H9 (cell line): ENCODE measurements around the gene SWAP70. TPM values are rescaled to one million over a fixed set of nuclear protein-coding genes. Genes with fewer than 3 reads are reported as not detected.

Experiments used
- DNase-seq: peaks from one replicate; pipeline ENCODE4 v3.0.0-alpha.2; 2017
- H2AFZ ChIP-seq: one replicate; pipeline ENCODE4 v1.6.1; 2013; ENCODE audit warnings: mild to moderate bottlenecking, low read length, control low read depth, moderate library complexity
- H2AK5ac ChIP-seq: 2 replicates; pipeline ENCODE4 v1.6.1; 2013; ENCODE audit warnings: low read length, control low read depth, mixed read lengths; ENCODE audit not compliant: insufficient read length
- H2BK120ac ChIP-seq: one replicate; pipeline ENCODE4 v1.6.1; 2013; ENCODE audit warnings: low read depth, mild to moderate bottlenecking, low read length, control low read depth, inconsistent platforms; ENCODE audit not compliant: poor library complexity, severe bottlenecking
- H2BK12ac ChIP-seq: 2 replicates; pipeline ENCODE4 v1.6.1; 2013; ENCODE audit warnings: low read length, control low read depth, mixed read lengths, low read depth; ENCODE audit not compliant: insufficient read length
- H2BK15ac ChIP-seq: 2 replicates; pipeline ENCODE4 v1.6.1; 2013; ENCODE audit warnings: low read depth, low read length, control low read depth
- H2BK20ac ChIP-seq: one replicate; pipeline ENCODE4 v1.6.1; 2013; ENCODE audit warnings: low read depth, mild to moderate bottlenecking, low read length, control low read depth, inconsistent platforms; ENCODE audit not compliant: poor library complexity, severe bottlenecking
- H2BK5ac ChIP-seq: 2 replicates; pipeline ENCODE4 v1.6.1; 2013; ENCODE audit warnings: low read length, control low read depth, mixed read lengths; ENCODE audit not compliant: insufficient read length
- H3K14ac ChIP-seq: 2 replicates; pipeline ENCODE4 v1.6.1; 2013; ENCODE audit warnings: low read length, control low read depth; ENCODE audit not compliant: insufficient read depth
- H3K18ac ChIP-seq: 2 replicates; pipeline ENCODE4 v1.6.1; 2013; ENCODE audit warnings: low read depth, mild to moderate bottlenecking, mixed read lengths, low read length, control low read depth; ENCODE audit not compliant: insufficient read length
- H3K23ac ChIP-seq: 2 replicates; pipeline ENCODE4 v1.6.1; 2013; ENCODE audit warnings: low read length, control low read depth, mixed read lengths, low read depth; ENCODE audit not compliant: insufficient read length
- H3K23me2 ChIP-seq: 2 replicates; pipeline ENCODE4 v1.6.1; 2013; ENCODE audit warnings: low read depth, mild to moderate bottlenecking, mixed read lengths, low read length, control low read depth; ENCODE audit not compliant: insufficient read length, poor library complexity, severe bottlenecking
- H3K27ac ChIP-seq: 2 replicates; pipeline ENCODE4 v1.5.1; 2013; ENCODE audit warnings: low read length, control low read depth, mixed read lengths, low read depth; ENCODE audit not compliant: insufficient read length
- H3K27me3 ChIP-seq: 2 replicates; pipeline ENCODE4 v1.6.1; 2013; ENCODE audit warnings: low read length, control low read depth, inconsistent platforms; ENCODE audit not compliant: insufficient read depth
- H3K4ac ChIP-seq: 2 replicates; pipeline ENCODE4 v1.6.1; 2013; ENCODE audit warnings: low read depth, mild to moderate bottlenecking, control low read depth, inconsistent platforms, low read length, moderate library complexity
- H3K4me1 ChIP-seq: 2 replicates; pipeline ENCODE4 v1.6.1; 2013; ENCODE audit warnings: low read length, control low read depth, inconsistent platforms; ENCODE audit not compliant: insufficient read depth
- H3K4me2 ChIP-seq: 2 replicates; pipeline ENCODE4 v1.6.1; 2013; ENCODE audit warnings: low read length, control low read depth, mixed read lengths; ENCODE audit not compliant: insufficient read length, insufficient read depth
- H3K56ac ChIP-seq: 2 replicates; pipeline ENCODE4 v1.6.1; 2013; ENCODE audit warnings: low read depth, mild to moderate bottlenecking, mixed read lengths, low read length, control low read depth; ENCODE audit not compliant: insufficient read length
- H3K79me1 ChIP-seq: 2 replicates; pipeline ENCODE4 v1.6.1; 2013; ENCODE audit warnings: low read depth, mild to moderate bottlenecking, moderate library complexity, low read length, control low read depth, inconsistent platforms; ENCODE audit not compliant: insufficient read depth, poor library complexity, severe bottlenecking
- H3K79me2 ChIP-seq: 2 replicates; pipeline ENCODE4 v1.6.1; 2013; ENCODE audit warnings: low read length, control low read depth, inconsistent platforms; ENCODE audit not compliant: insufficient read depth
- H3K9ac ChIP-seq: 2 replicates; pipeline ENCODE4 v1.6.1; 2013; ENCODE audit warnings: low read length, control low read depth, mixed read lengths; ENCODE audit not compliant: insufficient read length; ENCODE audit errors: extremely low read depth
- H3K9me3 ChIP-seq: one replicate; pipeline ENCODE4 v1.6.1; 2013; ENCODE audit warnings: low read depth, low read length, inconsistent platforms; ENCODE audit not compliant: control insufficient read depth
- H3T11ph ChIP-seq: one replicate; pipeline ENCODE4 v1.6.1; 2013; ENCODE audit warnings: mild to moderate bottlenecking, low read length, control low read depth, inconsistent platforms
- H4K20me1 ChIP-seq: one replicate; pipeline ENCODE4 v1.6.1; 2013; ENCODE audit not compliant: control insufficient read depth, insufficient read length, insufficient read depth
- H4K5ac ChIP-seq: 2 replicates; pipeline ENCODE4 v1.6.1; 2013; ENCODE audit warnings: low read depth, mild to moderate bottlenecking, mixed read lengths, low read length, control low read depth; ENCODE audit not compliant: insufficient read length
- H4K8ac ChIP-seq: replicated peaks from 2 replicates; pipeline ENCODE4 v1.6.1; 2013; ENCODE audit warnings: low read length, control low read depth, mixed read lengths, low read depth; ENCODE audit not compliant: insufficient read length
- H4K91ac ChIP-seq: 2 replicates; pipeline ENCODE4 v1.6.1; 2013; ENCODE audit warnings: low read depth, mild to moderate bottlenecking, moderate library complexity, mixed read lengths, low read length, control low read depth; ENCODE audit not compliant: insufficient read length
- H3K27ac Mint-ChIP-seq, 3 experiments: 2 replicates in 2 of 3; 3 replicates in 1 of 3; pipeline ENCODE4 v1.8.0; 2020 to 2021; ENCODE audit warnings: mixed read lengths in 3 of 3, mild to moderate bottlenecking in 1 of 3, moderate library complexity in 1 of 3
- H3K27me3 Mint-ChIP-seq: 2 replicates; pipeline ENCODE4 v1.8.0; 2021; ENCODE audit warnings: low read depth, mild to moderate bottlenecking, moderate library complexity, mixed read lengths
- H3K36me3 Mint-ChIP-seq, 3 experiments: 2 replicates in 2 of 3; 3 replicates in 1 of 3; pipeline ENCODE4 v1.8.0; 2020 to 2021; ENCODE audit warnings: low read depth in 3 of 3, mixed read lengths in 3 of 3; ENCODE audit not compliant: insufficient read depth in 1 of 3
- H3K4me1 Mint-ChIP-seq, 2 experiments: 2 replicates each; pipeline ENCODE4 v1.8.0; 2020; ENCODE audit warnings: mixed read lengths in 2 of 2
- H3K4me3 Mint-ChIP-seq, 2 experiments: 2 replicates in 1 of 2; 3 replicates in 1 of 2; pipeline ENCODE4 v1.8.0; 2020 to 2021; ENCODE audit warnings: mild to moderate bottlenecking in 2 of 2, mixed read lengths in 2 of 2, moderate library complexity in 1 of 2
- H3K9me3 Mint-ChIP-seq, 2 experiments: 2 replicates in 1 of 2; 3 replicates in 1 of 2; pipeline ENCODE4 v1.8.0; 2020; ENCODE audit warnings: mild to moderate bottlenecking in 2 of 2, mixed read lengths in 2 of 2, moderate library complexity in 1 of 2
- CTCF ChIP-seq: fragments of 200-600 bp; sonication (generic); conservative IDR thresholded peaks from 3 replicates; pipeline ENCODE4 v1.8.0; 2021; ENCODE audit warnings: antibody characterized with exemption, mild to moderate bottlenecking
- WGBS: extraction: QIAGEN DNeasy Blood & Tissue Kit; methylation state at CpG from one replicate; pipeline ENCODE4 v1.1.7; 2013; ENCODE audit warnings: missing lambda C conversion rate, low lambda C conversion rate, mixed read lengths; ENCODE audit not compliant: insufficient read length; ENCODE audit errors: extremely low coverage; 5-methylcytosine and 5-hydroxymethylcytosine counted together
- total RNA-seq: library from RNA; stranded (reverse); gene quantifications from 2 replicates; pipeline ENCODE4 v1.2.1, GENCODE V29; 2021

SWAP70 gene
- total RNA-seq, 1 experiment from 2014 or later, result 34.4 TPM

- no peak overlapping the region for H3K4me2 ChIP-seq
- no peaks in the 10 kb centered on the region for H4K20me1 ChIP-seq
- no peak overlapping the region for H4K5ac ChIP-seq
- WGBS, result no CpG with 5 or more reads among the region's 5 CpGs
- H3K27ac ChIP-seq, result no peak overlapping the region
- no peak overlapping the region for H3K9ac ChIP-seq
- H3K4me1 ChIP-seq, result no peaks in the 10 kb centered on the region
- peaks cover 11% of the 10 kb centered on the region for H3K23me2 ChIP-seq
- H3K14ac ChIP-seq, result no peak overlapping the region
- H2BK15ac ChIP-seq, result no peak overlapping the region
- H3K27me3 ChIP-seq, result no peaks in the 10 kb centered on the region
- H3K56ac ChIP-seq, result no peak overlapping the region
- Mint-ChIP-seq H3K4me1 (peaks cover 25 to 26% of the 10 kb centered on the region in 2 experiments), H3K9me3 (peaks cover 0 to 11% of the 10 kb centered on the region in 2 experiments; a peak in 3 of 5 replicates), H3K27ac (no peak overlapping the region), H3K4me3 (no peak overlapping the region), H3K27me3 (no peaks in the 10 kb centered on the region), H3K36me3 (peaks cover 0 to 12% (median 4%) of the 10 kb centered on the region in 3 experiments; a peak in 4 of 7 replicates)
- no peak overlapping the region for H2BK12ac ChIP-seq
- H2BK5ac ChIP-seq, result no peak overlapping the region
- no peaks in the 10 kb centered on the region for H3K79me1 ChIP-seq
- no peak for DNase-seq
- H2BK120ac ChIP-seq, result no peak overlapping the region
- no peak overlapping the region for H3K4ac ChIP-seq
- H3K9me3 ChIP-seq, result no peaks in the 10 kb centered on the region
- H4K8ac ChIP-seq, result no peak overlapping the region
- H2BK20ac ChIP-seq, result no peak overlapping the region
- no peak overlapping the region for H2AFZ ChIP-seq
- H2AK5ac ChIP-seq, result no peak overlapping the region
- no peak overlapping the region for H3K18ac ChIP-seq
- no peak overlapping the region for H3T11ph ChIP-seq
- H3K23ac ChIP-seq, result no peak overlapping the region
- H4K91ac ChIP-seq, result no peak overlapping the region
- H3K79me2 ChIP-seq, result no peaks in the 10 kb centered on the region
- no peak for TF ChIP-seq CTCF
These were observed 45.9 kb upstream of the SWAP70 start for GRCh38 chr11:9617940-9618339.
